H9 (cell line): ENCODE results near the gene GID8. TPM values are rescaled to one million over a fixed set of nuclear protein-coding genes. Genes with fewer than 3 reads are reported as not detected.

Experiments
- DNase-seq: peaks from one replicate; pipeline ENCODE4 v3.0.0-alpha.2; 2017
- H2AFZ ChIP-seq: one replicate; pipeline ENCODE4 v1.6.1; 2013; ENCODE audit warnings: mild to moderate bottlenecking, low read length, control low read depth, moderate library complexity
- H2AK5ac ChIP-seq: 2 replicates; pipeline ENCODE4 v1.6.1; 2013; ENCODE audit warnings: low read length, control low read depth, mixed read lengths; ENCODE audit not compliant: insufficient read length
- H2BK120ac ChIP-seq: one replicate; pipeline ENCODE4 v1.6.1; 2013; ENCODE audit warnings: low read depth, mild to moderate bottlenecking, low read length, control low read depth, inconsistent platforms; ENCODE audit not compliant: poor library complexity, severe bottlenecking
- H2BK12ac ChIP-seq: 2 replicates; pipeline ENCODE4 v1.6.1; 2013; ENCODE audit warnings: low read length, control low read depth, mixed read lengths, low read depth; ENCODE audit not compliant: insufficient read length
- H2BK15ac ChIP-seq: 2 replicates; pipeline ENCODE4 v1.6.1; 2013; ENCODE audit warnings: low read depth, low read length, control low read depth
- H2BK20ac ChIP-seq: one replicate; pipeline ENCODE4 v1.6.1; 2013; ENCODE audit warnings: low read depth, mild to moderate bottlenecking, low read length, control low read depth, inconsistent platforms; ENCODE audit not compliant: poor library complexity, severe bottlenecking
- H2BK5ac ChIP-seq: 2 replicates; pipeline ENCODE4 v1.6.1; 2013; ENCODE audit warnings: low read length, control low read depth, mixed read lengths; ENCODE audit not compliant: insufficient read length
- H3K14ac ChIP-seq: 2 replicates; pipeline ENCODE4 v1.6.1; 2013; ENCODE audit warnings: low read length, control low read depth; ENCODE audit not compliant: insufficient read depth
- H3K18ac ChIP-seq: 2 replicates; pipeline ENCODE4 v1.6.1; 2013; ENCODE audit warnings: low read depth, mild to moderate bottlenecking, mixed read lengths, low read length, control low read depth; ENCODE audit not compliant: insufficient read length
- H3K23ac ChIP-seq: 2 replicates; pipeline ENCODE4 v1.6.1; 2013; ENCODE audit warnings: low read length, control low read depth, mixed read lengths, low read depth; ENCODE audit not compliant: insufficient read length
- H3K23me2 ChIP-seq: 2 replicates; pipeline ENCODE4 v1.6.1; 2013; ENCODE audit warnings: low read depth, mild to moderate bottlenecking, mixed read lengths, low read length, control low read depth; ENCODE audit not compliant: insufficient read length, poor library complexity, severe bottlenecking
- H3K27ac ChIP-seq: 2 replicates; pipeline ENCODE4 v1.5.1; 2013; ENCODE audit warnings: low read length, control low read depth, mixed read lengths, low read depth; ENCODE audit not compliant: insufficient read length
- H3K27me3 ChIP-seq: 2 replicates; pipeline ENCODE4 v1.6.1; 2013; ENCODE audit warnings: low read length, control low read depth, inconsistent platforms; ENCODE audit not compliant: insufficient read depth
- H3K4ac ChIP-seq: 2 replicates; pipeline ENCODE4 v1.6.1; 2013; ENCODE audit warnings: low read depth, mild to moderate bottlenecking, control low read depth, inconsistent platforms, low read length, moderate library complexity
- H3K4me1 ChIP-seq: 2 replicates; pipeline ENCODE4 v1.6.1; 2013; ENCODE audit warnings: low read length, control low read depth, inconsistent platforms; ENCODE audit not compliant: insufficient read depth
- H3K4me2 ChIP-seq: 2 replicates; pipeline ENCODE4 v1.6.1; 2013; ENCODE audit warnings: low read length, control low read depth, mixed read lengths; ENCODE audit not compliant: insufficient read length, insufficient read depth
- H3K56ac ChIP-seq: 2 replicates; pipeline ENCODE4 v1.6.1; 2013; ENCODE audit warnings: low read depth, mild to moderate bottlenecking, mixed read lengths, low read length, control low read depth; ENCODE audit not compliant: insufficient read length
- H3K79me1 ChIP-seq: 2 replicates; pipeline ENCODE4 v1.6.1; 2013; ENCODE audit warnings: low read depth, mild to moderate bottlenecking, moderate library complexity, low read length, control low read depth, inconsistent platforms; ENCODE audit not compliant: insufficient read depth, poor library complexity, severe bottlenecking
- H3K79me2 ChIP-seq: 2 replicates; pipeline ENCODE4 v1.6.1; 2013; ENCODE audit warnings: low read length, control low read depth, inconsistent platforms; ENCODE audit not compliant: insufficient read depth
- H3K9ac ChIP-seq: 2 replicates; pipeline ENCODE4 v1.6.1; 2013; ENCODE audit warnings: low read length, control low read depth, mixed read lengths; ENCODE audit not compliant: insufficient read length; ENCODE audit errors: extremely low read depth
- H3K9me3 ChIP-seq: one replicate; pipeline ENCODE4 v1.6.1; 2013; ENCODE audit warnings: low read depth, low read length, inconsistent platforms; ENCODE audit not compliant: control insufficient read depth
- H3T11ph ChIP-seq: one replicate; pipeline ENCODE4 v1.6.1; 2013; ENCODE audit warnings: mild to moderate bottlenecking, low read length, control low read depth, inconsistent platforms
- H4K20me1 ChIP-seq: one replicate; pipeline ENCODE4 v1.6.1; 2013; ENCODE audit not compliant: control insufficient read depth, insufficient read length, insufficient read depth
- H4K5ac ChIP-seq: 2 replicates; pipeline ENCODE4 v1.6.1; 2013; ENCODE audit warnings: low read depth, mild to moderate bottlenecking, mixed read lengths, low read length, control low read depth; ENCODE audit not compliant: insufficient read length
- H4K8ac ChIP-seq: replicated peaks from 2 replicates; pipeline ENCODE4 v1.6.1; 2013; ENCODE audit warnings: low read length, control low read depth, mixed read lengths, low read depth; ENCODE audit not compliant: insufficient read length
- H4K91ac ChIP-seq: 2 replicates; pipeline ENCODE4 v1.6.1; 2013; ENCODE audit warnings: low read depth, mild to moderate bottlenecking, moderate library complexity, mixed read lengths, low read length, control low read depth; ENCODE audit not compliant: insufficient read length
- H3K27ac Mint-ChIP-seq, 3 experiments: 2 replicates in 2 of 3; 3 replicates in 1 of 3; pipeline ENCODE4 v1.8.0; 2020 to 2021; ENCODE audit warnings: mixed read lengths in 3 of 3, mild to moderate bottlenecking in 1 of 3, moderate library complexity in 1 of 3
- H3K27me3 Mint-ChIP-seq: 2 replicates; pipeline ENCODE4 v1.8.0; 2021; ENCODE audit warnings: low read depth, mild to moderate bottlenecking, moderate library complexity, mixed read lengths
- H3K36me3 Mint-ChIP-seq, 3 experiments: 2 replicates in 2 of 3; 3 replicates in 1 of 3; pipeline ENCODE4 v1.8.0; 2020 to 2021; ENCODE audit warnings: low read depth in 3 of 3, mixed read lengths in 3 of 3; ENCODE audit not compliant: insufficient read depth in 1 of 3
- H3K4me1 Mint-ChIP-seq, 2 experiments: 2 replicates each; pipeline ENCODE4 v1.8.0; 2020; ENCODE audit warnings: mixed read lengths in 2 of 2
- H3K4me3 Mint-ChIP-seq, 2 experiments: 2 replicates in 1 of 2; 3 replicates in 1 of 2; pipeline ENCODE4 v1.8.0; 2020 to 2021; ENCODE audit warnings: mild to moderate bottlenecking in 2 of 2, mixed read lengths in 2 of 2, moderate library complexity in 1 of 2
- H3K9me3 Mint-ChIP-seq, 2 experiments: 2 replicates in 1 of 2; 3 replicates in 1 of 2; pipeline ENCODE4 v1.8.0; 2020; ENCODE audit warnings: mild to moderate bottlenecking in 2 of 2, mixed read lengths in 2 of 2, moderate library complexity in 1 of 2
- WGBS: extraction: QIAGEN DNeasy Blood & Tissue Kit; methylation state at CpG from one replicate; pipeline ENCODE4 v1.1.7; 2013; ENCODE audit warnings: missing lambda C conversion rate, low lambda C conversion rate, mixed read lengths; ENCODE audit not compliant: insufficient read length; ENCODE audit errors: extremely low coverage; 5-methylcytosine and 5-hydroxymethylcytosine counted together
- total RNA-seq: library from RNA; stranded (reverse); gene quantifications from 2 replicates; pipeline ENCODE4 v1.2.1, GENCODE V29; 2021
- TF ChIP-seq, protein P1 (sequence below): fragments of 200-600 bp; sonication (generic); conservative IDR thresholded peaks from 3 replicates; pipeline ENCODE4 v1.8.0; 2021; ENCODE audit warnings: antibody characterized with exemption, mild to moderate bottlenecking

The GID8 gene
- total RNA-seq, 1 experiment from 2014 or later = 60.9 TPM

DNA sequence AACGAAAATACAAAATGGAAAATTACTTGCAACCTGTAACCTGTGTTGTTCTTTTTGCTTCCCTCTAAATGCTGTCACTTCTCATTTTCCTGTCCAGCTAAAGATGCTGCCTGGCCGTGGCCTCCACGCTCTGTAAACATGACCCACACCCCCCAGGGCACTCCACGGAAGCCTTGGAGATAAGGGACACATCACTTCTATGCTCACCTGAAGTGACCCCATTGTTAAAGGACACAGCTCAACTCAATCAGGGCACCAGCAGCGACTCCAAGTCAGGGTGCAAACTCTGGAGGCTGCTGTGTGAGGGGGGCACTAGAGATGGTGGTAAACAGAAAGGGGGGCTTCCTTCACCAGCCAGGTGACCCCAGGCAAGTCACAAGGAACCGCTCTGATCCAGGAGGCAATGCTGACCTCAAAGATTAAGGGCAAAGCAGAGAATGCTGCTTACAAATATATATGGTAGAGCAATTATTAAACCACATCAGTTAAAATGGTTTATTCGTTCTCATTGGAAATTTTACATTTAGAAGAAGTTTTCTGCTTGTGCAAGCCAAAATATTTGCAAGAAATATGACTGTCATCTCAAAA is 24.8 kb upstream of the GID8 start:
- TF ChIP-seq, protein P1, sequence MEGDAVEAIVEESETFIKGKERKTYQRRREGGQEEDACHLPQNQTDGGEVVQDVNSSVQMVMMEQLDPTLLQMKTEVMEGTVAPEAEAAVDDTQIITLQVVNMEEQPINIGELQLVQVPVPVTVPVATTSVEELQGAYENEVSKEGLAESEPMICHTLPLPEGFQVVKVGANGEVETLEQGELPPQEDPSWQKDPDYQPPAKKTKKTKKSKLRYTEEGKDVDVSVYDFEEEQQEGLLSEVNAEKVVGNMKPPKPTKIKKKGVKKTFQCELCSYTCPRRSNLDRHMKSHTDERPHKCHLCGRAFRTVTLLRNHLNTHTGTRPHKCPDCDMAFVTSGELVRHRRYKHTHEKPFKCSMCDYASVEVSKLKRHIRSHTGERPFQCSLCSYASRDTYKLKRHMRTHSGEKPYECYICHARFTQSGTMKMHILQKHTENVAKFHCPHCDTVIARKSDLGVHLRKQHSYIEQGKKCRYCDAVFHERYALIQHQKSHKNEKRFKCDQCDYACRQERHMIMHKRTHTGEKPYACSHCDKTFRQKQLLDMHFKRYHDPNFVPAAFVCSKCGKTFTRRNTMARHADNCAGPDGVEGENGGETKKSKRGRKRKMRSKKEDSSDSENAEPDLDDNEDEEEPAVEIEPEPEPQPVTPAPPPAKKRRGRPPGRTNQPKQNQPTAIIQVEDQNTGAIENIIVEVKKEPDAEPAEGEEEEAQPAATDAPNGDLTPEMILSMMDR = no peak
- Mint-ChIP-seq H3K9me3 (no peaks in the 10 kb centered on the region), H3K27me3 (no peaks in the 10 kb centered on the region), H3K36me3 (peaks cover 37 to 51% (median 49%) of the 10 kb centered on the region in 3 experiments), H3K4me3 (no peak overlapping the region), H3K4me1 (peaks cover 36 to 40% of the 10 kb centered on the region in 2 experiments), H3K27ac (peak overlapping the region; percentile 72 to 94 (median 86); a peak in 5 of 7 replicates)
- Histone ChIP-seq H4K5ac (no peak overlapping the region), H3K23ac (no peak overlapping the region), H3K79me1 (peaks cover 24% of the 10 kb centered on the region), H3K4me2 (no peak overlapping the region), H2AFZ (no peak overlapping the region), H3K79me2 (peaks cover 74% of the 10 kb centered on the region), H3K4me1 (peaks cover 15% of the 10 kb centered on the region), H3T11ph (no peak overlapping the region), H3K14ac (no peak overlapping the region), H2BK12ac (no peak overlapping the region), H3K9me3 (no peaks in the 10 kb centered on the region), H3K27me3 (no peaks in the 10 kb centered on the region), H2AK5ac (no peak overlapping the region), H2BK5ac (no peak overlapping the region), H2BK120ac (no peak overlapping the region), H3K4ac (no peak overlapping the region), H3K27ac (no peak overlapping the region), H4K8ac (no peak overlapping the region), H3K18ac (no peak overlapping the region), H2BK15ac (no peak overlapping the region), H3K9ac (no peak overlapping the region), H3K56ac (no peak overlapping the region), H3K23me2 (no peaks in the 10 kb centered on the region), H4K91ac (no peak overlapping the region), H2BK20ac (no peak overlapping the region), H4K20me1 (no peaks in the 10 kb centered on the region)
- no peak for DNase-seq
- WGBS = no CpG with 5 or more reads among the region's 7 CpGs
